GM18868 (cell line): Measurements from ENCODE around the gene NCOA1.
"Not testable (repeated sequence)": the region's sequence is repeated elsewhere in the genome, so short reads cannot be mapped to it uniquely, and the experiment has no call there.

Experiments used
- ATAC-seq: cut with Tn5 transposase; IDR thresholded peaks from one replicate; pipeline ENCODE4 v1.9.1; 2021; ENCODE audit warnings: mild to moderate bottlenecking, moderate library complexity; ENCODE audit not compliant: unreplicated experiment

The NCOA1 gene

DNA sequence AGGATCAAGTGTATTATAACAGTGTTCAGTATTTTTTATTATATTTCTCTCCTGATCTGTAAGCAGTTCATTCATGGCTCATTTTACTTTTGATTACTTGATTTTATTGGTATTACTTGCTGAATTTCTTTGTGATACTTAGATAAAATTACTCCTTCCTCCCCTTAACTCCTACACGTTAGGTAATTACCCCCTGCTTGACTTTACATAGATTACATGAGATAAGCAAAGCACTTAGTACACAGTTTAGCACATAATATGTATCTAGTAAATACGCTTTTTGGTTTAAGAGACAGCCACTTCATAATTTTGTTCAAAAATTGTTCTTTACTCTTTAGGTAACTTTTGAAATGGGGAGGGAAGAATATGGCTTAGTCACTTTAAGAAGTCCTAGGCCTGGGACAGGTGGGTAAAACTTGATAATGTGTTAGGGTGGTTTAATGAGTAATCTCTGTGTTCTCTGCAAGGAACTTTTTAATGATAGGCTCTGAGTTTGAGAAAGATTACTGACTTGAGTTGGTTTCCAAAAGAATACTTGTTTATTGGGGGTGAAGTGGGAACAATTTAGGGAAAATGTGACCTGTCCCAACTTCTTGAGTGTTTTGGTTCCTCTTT is 80.9 kb downstream of the NCOA1 start:
- no peak for ATAC-seq

DNA sequence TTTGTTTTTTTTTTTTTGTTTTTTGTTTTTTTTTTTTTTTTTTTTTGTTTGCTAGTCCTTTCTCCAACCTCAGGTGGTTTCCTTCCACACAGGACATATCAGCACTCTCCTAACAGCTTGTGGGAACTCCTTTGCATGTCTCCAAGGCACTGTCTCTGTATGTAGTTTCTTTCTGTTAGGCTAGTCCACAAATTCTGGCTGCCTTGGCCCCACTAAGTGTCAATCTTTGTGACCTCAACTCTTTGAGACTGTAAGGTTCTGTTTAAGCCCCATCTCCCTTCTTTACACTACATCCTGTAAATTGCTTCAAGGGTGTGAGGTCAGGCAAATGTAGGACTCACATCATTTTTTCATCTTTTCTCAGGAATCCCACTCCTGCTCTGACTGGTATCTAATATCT is 85.1 kb downstream of the NCOA1 start:
- ATAC-seq = no peak

DNA sequence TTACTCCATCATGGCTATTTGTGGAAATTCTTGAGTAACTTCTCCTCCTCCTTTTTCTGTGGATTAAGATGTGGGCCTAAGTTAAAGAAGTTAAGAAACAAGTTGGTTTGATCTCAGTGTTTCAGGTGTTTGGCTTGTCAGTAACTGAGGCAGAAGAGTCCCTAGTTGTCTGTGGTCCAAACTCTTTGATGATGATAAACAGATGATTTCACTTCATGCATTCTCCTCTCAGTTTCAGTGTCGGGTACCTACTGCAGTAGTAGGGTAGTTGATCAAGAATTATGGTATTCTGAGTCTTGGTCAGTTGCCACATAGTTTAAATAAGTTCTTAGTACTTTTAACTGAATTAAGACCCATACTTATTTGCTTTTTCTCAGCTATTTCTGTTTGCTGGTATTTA is 85.6 kb downstream of the NCOA1 start:
- ATAC-seq = peak; percentile 63

DNA sequence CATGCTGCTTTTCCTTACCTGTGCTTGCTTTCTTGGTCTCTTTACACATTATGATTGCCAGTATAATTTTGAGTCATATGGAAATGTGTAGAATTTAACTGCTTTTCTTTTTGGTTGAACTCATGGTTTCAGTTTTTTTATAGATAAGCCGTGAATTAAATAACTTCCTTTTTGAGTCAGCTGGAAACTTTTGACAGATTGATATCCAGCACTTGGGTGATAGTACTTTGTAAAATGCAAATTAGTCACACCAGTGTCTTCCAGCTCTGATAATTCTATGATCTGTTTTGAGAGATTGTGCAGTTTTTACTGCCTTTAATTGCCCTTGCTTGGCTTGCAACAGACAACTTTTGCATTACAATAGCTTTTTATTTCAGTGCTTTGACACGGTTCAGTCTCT is 86.4 kb downstream of the NCOA1 start:
- ATAC-seq = peak; percentile 66

DNA sequence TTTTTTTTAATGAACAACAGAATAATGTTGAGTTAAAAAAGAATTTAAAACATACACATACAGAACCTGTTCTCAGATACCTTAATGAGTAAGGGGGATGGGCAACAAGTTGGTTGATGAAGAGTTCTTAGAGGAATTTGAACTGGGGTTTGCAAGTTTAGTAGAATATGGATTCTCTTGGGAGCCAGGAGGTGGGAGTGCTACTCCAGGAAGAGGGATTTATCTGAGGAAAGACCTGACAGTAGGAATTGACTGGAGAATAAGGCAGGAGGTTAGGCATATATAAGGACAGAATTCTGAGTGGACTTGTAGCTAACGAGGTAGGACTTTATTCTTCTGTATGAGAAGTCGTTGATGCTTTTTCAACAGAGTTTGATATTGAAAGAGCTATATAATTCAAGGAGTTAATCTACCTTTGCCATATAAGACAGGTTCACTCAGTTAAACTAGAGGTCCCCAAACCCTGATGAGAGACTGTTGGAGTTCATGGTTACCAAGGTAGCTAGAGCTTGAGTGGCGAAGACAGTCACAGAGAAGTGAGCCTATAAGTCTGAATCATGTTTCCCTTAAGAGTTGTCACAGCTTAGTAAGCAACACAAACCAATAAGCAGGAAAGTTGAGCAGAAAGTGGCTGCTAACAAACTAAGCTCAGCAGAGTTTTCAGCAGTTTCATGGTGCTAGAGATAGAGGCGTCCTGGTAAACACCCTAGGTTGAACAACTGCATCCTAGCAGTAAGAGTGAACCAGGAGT is 88.2 kb downstream of the NCOA1 start:
- ATAC-seq = peak; percentile 43

DNA sequence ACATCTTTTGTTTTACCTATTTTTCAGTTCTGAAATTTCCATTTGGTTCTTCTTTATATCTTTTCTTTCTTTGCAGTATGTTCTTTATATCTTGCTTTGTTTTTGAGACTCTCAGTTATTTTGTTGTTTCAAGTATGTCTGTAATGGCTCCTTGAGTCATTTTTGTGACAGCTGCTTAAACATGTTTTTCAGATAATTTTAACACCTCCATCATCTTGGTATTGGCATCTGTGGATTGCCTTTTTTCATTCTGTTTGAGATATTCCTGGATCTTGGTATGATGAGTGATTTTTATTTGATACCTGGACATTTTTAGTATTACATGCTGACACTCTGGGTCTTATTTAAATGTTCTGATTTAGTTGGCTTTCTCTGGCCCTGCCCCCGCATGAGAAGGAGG is 89.5 kb downstream of the NCOA1 start:
- no peak for ATAC-seq

DNA sequence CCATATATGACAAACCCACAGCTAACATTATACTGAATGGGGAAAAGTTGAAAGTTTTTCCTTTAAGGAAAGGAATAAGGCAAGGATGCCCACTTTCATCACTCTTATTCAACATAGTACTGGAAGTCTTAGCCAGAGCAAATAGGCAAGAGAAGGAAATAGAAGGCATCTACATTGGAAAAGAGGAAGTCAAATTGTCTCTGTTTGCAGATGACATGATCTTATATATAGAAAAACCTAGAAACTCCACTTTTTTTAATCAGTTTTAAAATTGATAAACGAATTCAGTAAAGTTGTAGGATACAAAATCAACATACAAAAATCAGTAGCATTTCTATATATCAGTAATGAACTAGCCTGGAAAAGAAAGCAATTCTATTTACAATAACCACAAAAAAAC is 90.9 kb downstream of the NCOA1 start:
- not testable (repeated sequence) for ATAC-seq

DNA sequence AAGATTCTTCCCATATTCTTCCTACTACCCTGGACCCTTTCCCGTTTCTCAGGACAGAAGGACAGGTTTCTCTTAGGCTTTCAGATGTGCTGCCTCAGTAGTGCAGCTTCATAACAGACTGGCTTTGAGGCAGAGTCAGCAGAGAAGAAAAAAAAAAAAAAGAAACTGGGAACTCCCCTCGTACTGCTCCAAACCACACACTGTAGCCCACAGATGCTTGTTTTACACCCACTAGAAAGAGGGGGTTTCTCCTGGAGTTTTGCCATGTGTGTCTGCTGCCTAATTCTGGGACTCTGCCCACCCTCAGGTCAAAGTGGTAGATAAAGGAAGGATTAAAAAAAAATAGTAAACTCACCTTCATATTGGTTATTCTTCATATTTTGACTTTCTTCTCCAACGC is 95.9 kb downstream of the NCOA1 start:
- peak; percentile 81 for ATAC-seq

DNA sequence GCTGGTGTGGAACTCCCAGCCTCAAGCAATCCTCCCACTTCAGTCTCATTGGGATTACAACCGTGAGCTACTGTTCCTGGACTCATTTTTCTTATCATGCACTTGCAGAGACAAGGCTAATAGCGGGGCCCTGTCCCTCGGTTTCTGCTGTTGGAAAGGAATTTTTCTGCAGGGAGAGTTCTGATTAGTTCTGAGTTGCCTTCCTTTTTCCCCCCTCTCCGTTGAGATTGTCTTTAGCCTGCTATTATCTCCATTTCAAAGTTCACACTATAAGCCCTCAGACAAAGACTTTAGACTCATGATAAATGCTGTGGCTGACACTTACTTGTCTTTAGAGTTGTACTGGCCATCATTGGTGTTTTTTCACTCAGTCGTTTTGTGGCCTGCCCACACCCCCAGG is 97.2 kb downstream of the NCOA1 start:
- ATAC-seq = no peak

DNA sequence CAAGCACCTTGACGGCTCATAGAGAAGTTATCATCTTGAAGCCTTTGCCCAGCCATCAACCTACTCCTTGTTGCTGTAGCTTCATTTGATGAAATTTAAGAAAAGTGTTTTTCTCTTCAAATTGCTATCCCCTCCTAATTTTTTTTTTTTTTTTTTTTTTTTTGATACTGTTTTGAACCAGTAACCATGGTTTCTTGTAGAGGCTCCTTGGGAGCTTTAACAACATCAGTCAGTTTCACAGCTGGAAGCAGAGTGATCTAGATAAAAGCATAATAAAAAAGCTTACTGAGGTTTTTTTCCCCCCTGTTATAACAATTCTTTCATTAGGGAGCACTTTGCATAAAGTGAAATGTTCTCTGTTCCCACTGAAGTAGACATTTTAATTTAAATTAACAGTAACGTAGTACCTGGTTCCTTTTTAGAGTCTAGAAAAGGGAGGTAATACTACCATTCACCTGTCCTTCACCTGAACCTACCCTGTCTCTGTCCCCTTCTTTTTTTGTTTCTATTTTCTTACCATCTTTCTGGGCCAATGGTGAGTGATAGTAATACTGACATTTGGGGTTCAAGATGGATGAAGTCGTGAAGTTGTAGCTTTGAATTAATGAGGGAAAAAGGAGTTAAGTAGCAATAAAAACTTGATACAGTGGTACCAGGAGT is 101.5 kb downstream of the NCOA1 start:
- ATAC-seq = no peak

DNA sequence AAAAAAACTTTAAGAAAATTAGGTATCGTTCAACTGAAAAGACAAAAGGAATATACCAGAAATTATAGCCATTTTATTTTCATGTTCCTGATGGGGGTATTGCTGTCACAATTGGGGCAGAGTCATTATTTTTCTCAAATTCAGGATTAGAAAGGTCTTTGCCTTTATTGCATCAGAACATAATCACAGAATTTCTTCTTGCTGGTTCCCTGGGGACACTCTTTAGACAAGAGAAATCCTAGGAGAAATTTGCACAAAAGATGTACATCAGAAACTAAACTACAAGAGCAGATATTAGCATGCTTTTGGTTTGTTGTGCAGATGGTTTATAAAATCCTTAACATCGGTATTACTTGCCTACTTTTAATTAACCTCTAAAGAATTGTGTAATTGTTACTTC is 103.2 kb downstream of the NCOA1 start:
- ATAC-seq = no peak

DNA sequence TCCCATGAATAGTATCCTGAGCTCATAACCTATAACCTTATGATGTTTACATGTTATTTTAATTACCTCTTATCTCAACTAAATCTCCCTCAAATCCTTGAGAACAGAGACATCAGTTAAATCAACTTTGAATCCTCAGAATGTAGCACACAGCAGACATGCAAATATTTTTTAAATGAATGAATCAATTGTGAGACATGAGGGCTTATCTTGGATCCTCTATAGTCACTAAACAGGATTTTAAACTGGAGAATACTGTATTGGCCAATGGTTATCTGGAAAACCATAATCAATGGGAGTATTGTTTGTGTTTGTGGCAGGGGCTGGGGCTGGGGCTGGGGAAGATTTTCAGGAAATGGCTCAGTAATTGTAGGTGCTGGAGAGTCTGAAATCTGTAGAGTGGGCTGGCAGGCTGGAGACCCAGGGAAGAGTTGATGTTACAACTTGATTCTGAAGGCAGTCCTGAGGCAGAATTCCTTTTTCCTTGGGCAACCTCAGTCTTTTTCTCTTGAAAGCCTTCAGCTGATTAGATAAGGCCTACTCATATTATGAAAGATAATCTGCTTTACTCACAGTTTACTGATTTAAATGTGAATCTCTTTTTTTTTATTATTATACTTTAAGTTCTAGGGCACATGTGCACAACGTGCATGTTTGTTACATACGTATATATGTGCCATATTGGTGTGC is 106.3 kb downstream of the NCOA1 start:
- ATAC-seq = no peak

DNA sequence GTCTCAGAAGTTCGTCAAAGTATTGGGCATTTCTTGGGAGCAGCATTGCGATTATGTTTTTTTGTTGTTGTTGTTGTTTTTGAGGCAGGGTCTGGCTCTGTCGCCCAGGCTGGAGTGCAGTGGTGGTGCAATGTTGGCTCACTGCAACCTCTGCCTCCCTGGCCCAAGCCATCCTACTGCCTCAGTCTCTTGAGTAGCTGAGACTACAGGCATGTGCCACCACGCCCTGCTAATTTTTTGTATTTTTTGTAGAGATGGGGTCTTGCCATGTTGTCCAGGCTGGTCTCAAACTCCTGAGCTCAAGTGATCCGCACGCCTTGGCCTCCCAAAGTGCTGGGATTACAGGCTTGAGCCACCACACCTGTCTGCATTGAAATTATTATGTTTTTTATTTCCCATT is 109.1 kb downstream of the NCOA1 start:
- not testable (repeated sequence) for ATAC-seq

DNA sequence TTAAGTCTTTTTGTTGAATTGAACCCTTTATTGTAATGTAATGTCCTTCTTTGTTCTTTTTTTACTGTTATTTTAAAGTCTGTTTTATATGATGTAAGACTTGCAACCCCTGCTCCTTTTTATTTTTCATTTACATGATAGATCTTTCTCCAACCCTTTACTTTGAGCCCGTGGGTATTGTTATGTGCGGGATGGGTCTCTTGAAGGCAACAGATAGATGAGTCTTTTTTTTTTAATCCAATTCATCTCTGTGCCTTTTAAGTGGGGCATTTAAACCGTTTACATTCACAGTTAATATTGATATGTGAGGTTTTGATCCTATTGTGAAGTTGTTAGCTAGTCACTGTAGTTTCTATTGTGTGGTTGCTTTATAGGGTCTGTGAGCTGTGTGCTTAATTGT is 120.6 kb downstream of the NCOA1 start:
- no peak for ATAC-seq

DNA sequence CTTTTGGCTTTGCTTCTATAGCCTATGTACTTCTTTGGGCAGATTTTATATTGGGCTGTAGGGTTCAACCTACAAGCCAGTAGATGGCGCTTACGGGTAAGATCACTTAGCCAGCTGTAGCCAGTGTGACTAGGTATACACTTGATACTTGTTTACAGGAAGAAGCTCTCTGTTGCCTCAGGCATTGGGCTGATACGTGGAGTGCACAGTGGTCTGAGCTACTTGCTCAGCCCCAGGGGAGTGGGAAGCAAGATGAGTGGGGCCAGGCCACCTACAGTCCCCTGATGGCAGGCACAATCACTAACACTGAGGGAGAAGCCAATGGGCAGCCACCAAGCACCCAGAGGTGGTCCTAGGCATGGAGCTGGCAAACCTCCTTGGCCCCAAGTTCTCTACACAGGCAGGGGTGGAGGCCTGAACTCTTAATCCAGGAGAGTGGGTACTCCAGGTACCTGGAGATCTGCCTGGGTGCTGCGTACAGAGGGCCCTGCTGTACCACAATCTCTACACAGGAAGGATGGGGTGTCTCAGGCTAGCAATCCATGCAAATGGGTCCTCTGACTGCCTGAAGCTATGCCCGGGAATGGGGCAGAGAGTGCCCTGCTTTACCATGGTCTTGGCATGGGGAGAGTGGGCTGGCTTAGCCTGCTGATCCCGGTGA is 122.2 kb downstream of the NCOA1 start:
- ATAC-seq = peak; percentile 55

DNA sequence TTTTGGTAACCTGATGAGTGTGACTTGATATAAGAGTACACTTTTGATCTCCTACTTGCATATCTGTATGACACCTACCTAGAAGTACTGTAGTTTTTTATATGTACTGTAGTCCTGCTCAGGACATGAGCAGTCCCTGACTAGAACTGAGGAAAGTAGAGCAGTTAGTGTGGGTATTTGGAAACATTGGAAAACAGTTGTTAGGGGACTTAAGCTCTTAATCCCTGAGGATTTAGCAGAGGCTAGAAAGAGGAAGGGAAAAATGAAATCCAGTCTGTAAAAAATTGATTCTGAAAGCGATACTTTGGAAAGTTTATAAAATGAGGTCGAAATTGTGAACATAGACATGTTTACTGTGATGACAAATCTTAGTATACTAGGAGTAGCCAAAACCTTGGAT is 125.6 kb downstream of the NCOA1 start:
- ATAC-seq = no peak

DNA sequence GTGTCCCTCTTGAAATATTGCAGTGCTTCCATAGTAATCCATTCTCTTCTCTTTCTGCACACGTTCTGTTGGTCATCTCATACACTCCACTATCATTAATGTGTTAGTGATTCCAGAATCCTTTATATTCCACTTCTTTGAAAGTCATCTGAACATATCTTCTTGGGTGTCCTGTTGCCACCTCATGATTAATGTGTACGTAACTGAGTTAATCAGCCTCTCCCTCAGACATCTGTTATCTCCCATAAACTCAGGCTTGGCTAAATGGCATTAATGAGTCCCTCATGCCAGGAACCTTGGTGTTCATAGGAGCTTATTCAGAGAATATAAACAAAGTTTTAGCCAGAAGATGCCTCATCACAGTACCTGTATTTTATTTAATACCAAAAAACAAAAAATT is 126.4 kb downstream of the NCOA1 start:
- no peak for ATAC-seq

DNA sequence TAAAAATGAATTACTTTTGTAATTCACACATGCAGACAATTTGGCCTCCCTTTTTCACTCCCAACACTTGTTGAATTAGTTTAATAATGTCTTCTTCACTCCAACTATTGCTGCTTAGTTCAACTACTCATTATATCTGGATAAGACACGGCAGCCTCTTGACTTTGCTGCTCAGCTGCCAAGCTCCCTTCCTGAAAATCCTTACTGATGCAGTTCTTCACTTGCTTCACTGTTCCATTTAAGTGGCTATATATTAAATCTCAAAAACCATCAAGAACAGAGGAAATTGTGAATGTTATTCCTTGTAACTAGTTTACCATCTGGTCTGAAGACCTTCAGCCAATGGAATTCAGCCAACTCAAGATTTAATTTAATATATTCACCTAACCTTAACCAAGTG is 127.1 kb downstream of the NCOA1 start:
- no peak for ATAC-seq

DNA sequence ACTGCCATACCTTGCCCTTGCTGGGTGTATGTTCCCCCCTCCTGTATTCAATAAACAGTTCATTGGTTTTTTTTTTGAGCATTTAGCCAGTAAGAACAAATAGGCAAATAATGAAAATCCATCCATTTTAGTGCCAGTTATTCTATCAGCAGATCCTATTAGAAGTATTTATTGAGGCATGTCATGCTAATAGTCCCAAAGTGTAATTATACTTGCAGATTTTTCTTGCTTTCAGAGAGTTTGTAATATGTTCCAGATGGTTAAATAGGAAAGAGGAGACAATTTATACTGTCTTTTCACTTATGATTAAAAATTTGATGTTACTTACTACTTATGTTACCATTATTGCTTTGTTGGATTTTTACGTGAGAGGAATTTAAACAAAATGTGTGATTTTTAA is 127.6 kb downstream of the NCOA1 start:
- no peak for ATAC-seq

DNA sequence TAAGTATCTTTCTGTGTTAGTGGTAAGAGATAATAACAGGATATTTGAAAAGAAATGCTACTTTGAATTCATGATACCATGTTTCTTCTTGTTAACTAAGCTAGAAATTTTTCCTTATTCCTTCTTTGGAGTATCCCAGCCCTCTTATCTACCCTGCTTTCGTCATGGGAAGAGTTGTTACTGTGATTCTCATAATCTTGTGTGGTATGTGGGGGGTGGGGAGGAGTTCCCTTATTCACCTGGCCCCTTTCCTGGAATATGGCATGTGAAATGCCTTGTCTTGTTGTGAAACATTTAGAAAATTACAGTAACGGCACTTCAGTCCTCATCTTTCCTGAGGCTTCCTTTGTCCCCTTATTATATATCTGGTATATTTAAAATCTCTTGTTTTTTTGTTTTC is 129.9 kb downstream of the NCOA1 start:
- ATAC-seq = no peak
